Left forelimb (tissue), 1 donor: ENCODE measurements around the gene DIRAS1.
"Not testable (repeated sequence)": the region's sequence is repeated elsewhere in the genome, so short reads cannot be mapped to it uniquely, and the experiment has no call there.

Experiments used
- DNase-seq: peaks from one replicate; pipeline ENCODE4 v3.0.0-alpha.2; 2018; ENCODE audit warnings: low spot score

Gene DIRAS1

GRCh38 chr19:2676823-2677222 lies 44.3 kb downstream of the DIRAS1 start:
- DNase-seq = no peak

- DNase-seq = no peak
Observed at GRCh38 chr19:2675892-2676291, 45.3 kb downstream of the DIRAS1 start.

GRCh38 chr19:2670217-2670616 lies 51.0 kb downstream of the DIRAS1 start:
- DNase-seq = no peak

- DNase-seq = no peak
Observed at GRCh38 chr19:2668175-2668763, 52.9 kb downstream of the DIRAS1 start.

- not testable (repeated sequence) for DNase-seq
Observed at GRCh38 chr19:2667349-2667748, 53.8 kb downstream of the DIRAS1 start.

GRCh38 chr19:2666344-2666994 lies 54.7 kb downstream of the DIRAS1 start:
- DNase-seq = no peak

- no peak for DNase-seq
Observed at GRCh38 chr19:2665103-2665502, 56.1 kb downstream of the DIRAS1 start.
